HUES48 (cell line): ENCODE results near the gene RPS6KA2.
"Not testable (repeated sequence)": the region's sequence is repeated elsewhere in the genome, so short reads cannot be mapped to it uniquely, and the experiment has no call there.

ENCODE experiments used
- H3K27ac ChIP-seq: one replicate; pipeline ENCODE4 v1.7.0; 2013; ENCODE audit warnings: low read depth, low read length, inconsistent platforms
- H3K27me3 ChIP-seq: 2 replicates; pipeline ENCODE4 v1.6.1; 2013; ENCODE audit warnings: mild to moderate bottlenecking, low read length; ENCODE audit not compliant: control insufficient read depth, insufficient read depth
- H3K36me3 ChIP-seq: 2 replicates; pipeline ENCODE4 v1.6.1; 2013; ENCODE audit warnings: low read length; ENCODE audit not compliant: control insufficient read depth, insufficient read depth
- H3K4me1 ChIP-seq: 2 replicates; pipeline ENCODE4 v1.6.1; 2013; ENCODE audit warnings: mild to moderate bottlenecking, low read length; ENCODE audit not compliant: control insufficient read depth, insufficient read depth
- H3K4me3 ChIP-seq: 2 replicates; pipeline ENCODE4 v1.5.1; 2013; ENCODE audit warnings: mild to moderate bottlenecking, low read depth, low read length
- H3K9ac ChIP-seq: 2 replicates; pipeline ENCODE4 v1.6.1; 2013; ENCODE audit warnings: mild to moderate bottlenecking, low read depth, low read length, moderate library complexity
- H3K9me3 ChIP-seq: 2 replicates; pipeline ENCODE4 v1.6.1; 2013; ENCODE audit warnings: low read length; ENCODE audit not compliant: control insufficient read depth, insufficient read depth

Gene RPS6KA2

GRCh38 chr6:166544296-166544605, 82.8 kb downstream of the RPS6KA2 start:
- Histone ChIP-seq H3K36me3 (no peaks in the 10 kb centered on the region), H3K27me3 (no peaks in the 10 kb centered on the region), H3K9me3 (no peaks in the 10 kb centered on the region), H3K9ac (no peak overlapping the region), H3K27ac (no peak overlapping the region), H3K4me1 (peaks cover 26% of the 10 kb centered on the region), H3K4me3 (no peak overlapping the region)

GRCh38 chr6:166543603-166544295, 83.3 kb downstream of the RPS6KA2 start:
- no peaks in the 10 kb centered on the region for H3K36me3 ChIP-seq
- H3K27me3 ChIP-seq: no peaks in the 10 kb centered on the region
- no peak overlapping the region for H3K4me3 ChIP-seq
- no peak overlapping the region for H3K27ac ChIP-seq
- H3K9ac ChIP-seq: no peak overlapping the region
- peaks cover 26% of the 10 kb centered on the region for H3K4me1 ChIP-seq
- no peaks in the 10 kb centered on the region for H3K9me3 ChIP-seq

- Histone ChIP-seq H3K9ac (no peak overlapping the region), H3K27me3 (no peaks in the 10 kb centered on the region), H3K4me1 (peaks cover 26% of the 10 kb centered on the region), H3K27ac (no peak overlapping the region), H3K4me3 (no peak overlapping the region), H3K9me3 (no peaks in the 10 kb centered on the region), H3K36me3 (no peaks in the 10 kb centered on the region)
These were observed 84.5 kb downstream of the RPS6KA2 start for GRCh38 chr6:166542580-166542912.

DNA sequence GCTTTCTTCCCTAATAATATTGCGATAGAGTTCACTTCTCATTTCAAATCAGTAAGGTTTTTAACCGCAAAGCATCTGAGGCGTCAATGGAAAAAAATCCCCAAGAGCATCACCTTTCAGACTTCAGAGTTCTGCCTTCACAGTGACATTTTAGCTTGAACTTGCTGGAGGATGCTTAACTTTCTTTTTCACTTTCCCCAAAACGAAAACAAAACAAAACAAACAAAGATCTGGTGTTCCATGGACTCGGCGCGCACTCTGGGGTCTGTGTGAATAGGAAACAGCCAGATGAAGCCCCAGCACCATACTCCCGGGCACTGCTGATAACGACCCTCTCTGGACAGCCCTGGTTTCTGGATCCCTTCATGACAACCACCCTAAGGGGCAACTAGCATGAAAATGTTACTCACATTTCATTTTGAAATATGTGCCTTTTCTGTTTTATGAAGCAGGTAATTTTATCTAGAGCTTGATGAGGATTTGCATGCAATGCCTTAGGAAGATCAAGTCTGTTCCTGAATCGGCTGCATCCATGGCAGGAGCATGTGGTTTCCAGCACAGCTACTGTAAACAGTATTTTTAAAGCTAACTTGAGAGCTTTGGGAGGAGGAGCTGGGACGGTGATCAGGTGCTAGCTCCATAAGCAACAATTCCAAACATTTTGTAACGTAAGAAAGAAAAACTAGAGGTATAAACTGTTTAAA, 85.0 kb downstream of the RPS6KA2 start:
- Histone ChIP-seq H3K9me3 (no peaks in the 10 kb centered on the region), H3K4me1 (peaks cover 26% of the 10 kb centered on the region), H3K9ac (no peak overlapping the region), H3K36me3 (no peaks in the 10 kb centered on the region), H3K4me3 (no peak overlapping the region), H3K27me3 (no peaks in the 10 kb centered on the region), H3K27ac (peak overlapping the region; percentile 47)

DNA sequence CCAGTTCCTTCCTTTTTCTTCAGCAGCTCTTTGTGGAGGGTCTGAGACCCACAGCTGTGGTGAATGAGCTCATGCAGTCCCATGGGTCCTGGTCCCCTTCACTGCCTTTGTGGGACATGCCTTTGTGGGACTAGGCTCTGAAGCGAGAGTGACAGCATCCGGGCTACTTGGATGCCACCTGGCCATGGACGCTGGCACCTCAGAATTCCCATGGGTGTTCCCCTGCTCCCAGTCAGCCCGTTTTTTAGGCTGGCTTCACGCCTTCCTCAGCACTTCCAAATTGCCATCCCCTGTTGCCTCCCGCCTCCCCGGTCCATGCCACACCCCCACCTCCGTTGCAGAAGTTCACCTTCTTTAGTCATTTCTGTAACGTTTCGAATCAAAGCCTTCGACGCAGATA, 85.7 kb downstream of the RPS6KA2 start:
- Histone ChIP-seq H3K27ac (no peak overlapping the region), H3K36me3 (no peaks in the 10 kb centered on the region), H3K4me1 (peaks cover 26% of the 10 kb centered on the region), H3K27me3 (no peaks in the 10 kb centered on the region), H3K9me3 (no peaks in the 10 kb centered on the region), H3K4me3 (no peak overlapping the region), H3K9ac (no peak overlapping the region)

GRCh38 chr6:166540631-166541331, 86.3 kb downstream of the RPS6KA2 start:
- Histone ChIP-seq H3K36me3 (no peaks in the 10 kb centered on the region), H3K27me3 (no peaks in the 10 kb centered on the region), H3K4me1 (peaks cover 26% of the 10 kb centered on the region), H3K4me3 (no peak overlapping the region), H3K9me3 (no peaks in the 10 kb centered on the region), H3K27ac (no peak overlapping the region), H3K9ac (no peak overlapping the region)

DNA sequence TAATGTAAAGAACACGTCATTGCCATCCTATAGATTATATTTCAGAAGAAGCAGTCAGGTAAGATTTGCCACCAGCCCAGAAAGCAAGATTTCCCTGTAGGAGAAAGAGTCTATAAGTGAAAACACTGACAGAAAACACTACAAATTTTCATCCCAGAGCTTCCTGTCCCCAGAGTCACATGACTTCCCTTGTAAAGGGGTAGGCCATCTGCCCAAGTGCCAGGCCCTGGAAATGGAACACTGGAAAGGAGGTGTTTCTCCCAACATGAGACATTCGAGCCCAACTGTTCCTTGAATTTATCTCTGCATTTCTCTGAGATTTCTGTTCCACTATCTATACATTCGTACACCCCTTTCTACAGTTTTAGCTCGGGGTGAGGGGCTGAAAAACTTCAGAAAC, 87.5 kb downstream of the RPS6KA2 start:
- Histone ChIP-seq H3K9me3 (no peaks in the 10 kb centered on the region), H3K4me1 (peaks cover 26% of the 10 kb centered on the region), H3K27me3 (no peaks in the 10 kb centered on the region), H3K27ac (no peak overlapping the region), H3K4me3 (no peak overlapping the region), H3K9ac (no peak overlapping the region), H3K36me3 (no peaks in the 10 kb centered on the region)

DNA sequence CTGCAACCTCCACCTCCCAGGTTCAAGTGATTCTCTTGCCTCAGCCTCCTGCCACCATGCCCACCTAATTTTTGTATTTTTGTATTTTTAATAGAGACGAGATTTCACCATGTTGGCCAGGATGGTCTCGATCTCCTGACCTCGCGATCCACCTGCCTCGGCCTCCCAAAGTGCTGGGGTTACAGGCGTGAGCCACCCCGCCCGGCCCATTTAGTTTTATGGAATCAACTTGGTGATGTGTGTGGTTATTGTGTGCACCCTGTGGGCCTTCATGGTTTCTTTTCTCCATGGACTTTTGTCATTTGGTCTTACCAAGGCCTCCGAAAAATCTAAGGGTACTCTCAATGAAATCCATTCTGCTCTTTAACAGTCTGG, 88.1 kb downstream of the RPS6KA2 start:
- H3K4me1 ChIP-seq: peaks cover 26% of the 10 kb centered on the region
- H3K9ac ChIP-seq, H3K27ac ChIP-seq, H3K36me3 ChIP-seq, H3K27me3 ChIP-seq, H3K9me3 ChIP-seq, H3K4me3 ChIP-seq: not testable (repeated sequence)

GRCh38 chr6:166538297-166539010, 88.6 kb downstream of the RPS6KA2 start:
- Histone ChIP-seq H3K9me3 (no peaks in the 10 kb centered on the region), H3K4me1 (peaks cover 26% of the 10 kb centered on the region), H3K36me3 (no peaks in the 10 kb centered on the region), H3K9ac (no peak overlapping the region), H3K4me3 (no peak overlapping the region), H3K27me3 (no peaks in the 10 kb centered on the region), H3K27ac (no peak overlapping the region)

- no peak overlapping the region for H3K4me3 ChIP-seq
- H3K36me3 ChIP-seq: no peaks in the 10 kb centered on the region
- peaks cover 5% of the 10 kb centered on the region; the same call in 1 of the 2 replicates for H3K4me1 ChIP-seq
- no peaks in the 10 kb centered on the region for H3K9me3 ChIP-seq
- no peak overlapping the region for H3K9ac ChIP-seq
- H3K27me3 ChIP-seq: no peaks in the 10 kb centered on the region
- no peak overlapping the region for H3K27ac ChIP-seq
These were observed 92.2 kb downstream of the RPS6KA2 start for GRCh38 chr6:166534658-166535406.
